H1 (cell line): ENCODE data around the gene INPP4A. TPM values are rescaled to one million over a fixed set of nuclear protein-coding genes. Genes with fewer than 3 reads are reported as not detected.

Source experiments
- CTCF ChIA-PET: fragments of 300-600 bp; sonication (Branson Sonifier 250); formaldehyde crosslinking; loops from one replicate; lab custom pipeline; 2021; ENCODE audit not compliant: partially characterized antibody; lab: Charles Lee
- POLR2A ChIA-PET: fragments of 300-600 bp; sonication (Branson Sonifier 250); formaldehyde crosslinking; loops from one replicate; lab custom pipeline; 2021; ENCODE audit warnings: inconsistent platforms; ENCODE audit not compliant: partially characterized antibody; lab: Charles Lee
- DNase-seq, 2 experiments: peaks; one replicate each; pipeline versions ENCODE4 v3.0.0 to v3.0.0-alpha.2; 2010 to 2022; ENCODE audit warnings: low spot score in 2 of 2, low read depth in 1 of 2, mixed read lengths in 1 of 2
- FAIRE-seq: peaks from 2 replicates; lab custom pipeline; 2011; peaks lifted over from hg19 to GRCh38; lab: Jason Lieb, UNC
- H2AFZ ChIP-seq: 2 replicates; pipeline ENCODE4 v1.8.1; 2012; ENCODE audit warnings: low read length, inconsistent platforms
- H2AK5ac ChIP-seq: 2 replicates; pipeline ENCODE4 v1.6.1; 2013; ENCODE audit warnings: low read depth, low read length
- H2BK120ac ChIP-seq: replicated peaks from 2 replicates; pipeline ENCODE3; 2013; ENCODE audit warnings: low read depth, low read length, inconsistent platforms
- H2BK12ac ChIP-seq: 2 replicates; pipeline ENCODE4 v1.6.1; 2013; ENCODE audit warnings: low read depth, low read length
- H2BK15ac ChIP-seq: 2 replicates; pipeline ENCODE4 v1.6.1; 2013; ENCODE audit warnings: low read length
- H2BK20ac ChIP-seq: 2 replicates; pipeline ENCODE4 v1.6.1; 2013; ENCODE audit warnings: low read length
- H2BK5ac ChIP-seq: 2 replicates; pipeline ENCODE4 v1.6.1; 2013; ENCODE audit warnings: low read depth, low read length
- H3K14ac ChIP-seq: 2 replicates; pipeline ENCODE4 v1.6.1; 2013; ENCODE audit warnings: inconsistent platforms; ENCODE audit not compliant: insufficient read length
- H3K18ac ChIP-seq: 2 replicates; pipeline ENCODE4 v1.6.1; 2013; ENCODE audit warnings: low read length; ENCODE audit errors: extremely low read depth
- H3K23ac ChIP-seq: 2 replicates; pipeline ENCODE4 v1.6.1; 2013; ENCODE audit warnings: inconsistent platforms; ENCODE audit not compliant: insufficient read length
- H3K23me2 ChIP-seq: 2 replicates; pipeline ENCODE4 v1.6.1; 2013; ENCODE audit warnings: low read depth, low read length
- H3K27ac ChIP-seq: 2 replicates; pipeline ENCODE4 v1.6.1; 2011; ENCODE audit warnings: low read depth, low read length, inconsistent platforms
- H3K27me3 ChIP-seq, 4 experiments: replicated peaks in 1 of 4; 1 replicate in 1 of 4; 2 replicates in 3 of 4; pipeline versions ENCODE4 v1.6.1 to v1.8.1; 2011 to 2013; ENCODE audit warnings: low read length in 3 of 4, mild to moderate bottlenecking in 3 of 4, inconsistent platforms in 2 of 4, mixed read lengths in 2 of 4, moderate library complexity in 1 of 4; ENCODE audit not compliant: control insufficient read depth in 3 of 4, insufficient read depth in 3 of 4; ENCODE audit errors: extremely low read depth in 1 of 4
- H3K36me3 ChIP-seq, 4 experiments: 2 replicates each; pipeline versions ENCODE4 v1.6.1 to v1.8.1; 2011 to 2013; ENCODE audit warnings: mild to moderate bottlenecking in 4 of 4, low read length in 3 of 4, moderate library complexity in 2 of 4, control low read depth in 1 of 4, inconsistent platforms in 1 of 4; ENCODE audit not compliant: insufficient read depth in 4 of 4, control insufficient read depth in 2 of 4
- H3K4ac ChIP-seq: replicated peaks from 2 replicates; pipeline ENCODE3; 2013; ENCODE audit warnings: low read length, low read depth, mixed read lengths, inconsistent platforms; ENCODE audit not compliant: insufficient read length
- H3K4me1 ChIP-seq, 4 experiments: replicated peaks in 1 of 4; 1 replicate in 1 of 4; 2 replicates in 3 of 4; pipeline versions ENCODE4 v1.6.1 to v1.8.1; 2011 to 2013; ENCODE audit warnings: low read length in 3 of 4, inconsistent platforms in 2 of 4, mixed read lengths in 1 of 4; ENCODE audit not compliant: insufficient read depth in 4 of 4, control insufficient read depth in 3 of 4
- H3K4me2 ChIP-seq, 2 experiments: 2 replicates each; pipeline versions ENCODE4 v1.6.1 to v1.8.1; 2011 to 2013; ENCODE audit warnings: low read depth in 2 of 2, low read length in 2 of 2, control low read depth in 1 of 2, inconsistent platforms in 1 of 2, mild to moderate bottlenecking in 1 of 2; ENCODE audit not compliant: insufficient read depth in 1 of 2
- H3K4me3 ChIP-seq, 4 experiments: fragments of 200-600, 300-600 bp in 1 of 4; sonication (generic), shearing (Covaris generic), sonication (Bioruptor Twin) in 1 of 4; 2 replicates each; pipeline versions ENCODE4 v1.5.1 to v1.8.1; 2011 to 2016; ENCODE audit warnings: low read length in 4 of 4, low read depth in 3 of 4, control low read depth in 2 of 4, inconsistent platforms in 2 of 4, mild to moderate bottlenecking in 2 of 4, mixed read lengths in 1 of 4, moderate library complexity in 1 of 4; ENCODE audit not compliant: insufficient read depth in 2 of 4; ENCODE audit errors: extremely low read depth in 1 of 4
- H3K56ac ChIP-seq: replicated peaks from 2 replicates; pipeline ENCODE3; 2013; ENCODE audit warnings: low read depth, mild to moderate bottlenecking, mixed read lengths, low read length, inconsistent platforms; ENCODE audit not compliant: insufficient read length
- H3K79me1 ChIP-seq: 2 replicates; pipeline ENCODE4 v1.6.1; 2013; ENCODE audit warnings: low read depth, low read length, control low read depth
- H3K79me2 ChIP-seq, 2 experiments: 2 replicates each; pipeline versions ENCODE4 v1.6.1 to v1.8.1; 2012 to 2013; ENCODE audit warnings: low read length in 2 of 2, mild to moderate bottlenecking in 2 of 2, inconsistent platforms in 1 of 2; ENCODE audit not compliant: insufficient read depth in 2 of 2, control insufficient read depth in 1 of 2
- H3K9ac ChIP-seq, 4 experiments: replicated peaks in 1 of 4; 1 replicate in 1 of 4; 2 replicates in 3 of 4; pipeline versions ENCODE4 v1.6.1 to v1.8.1; 2011 to 2013; ENCODE audit warnings: low read depth in 3 of 4, low read length in 3 of 4, control low read depth in 2 of 4, mild to moderate bottlenecking in 2 of 4, moderate library complexity in 2 of 4, inconsistent platforms in 1 of 4; ENCODE audit errors: extremely low read depth in 1 of 4
- H3K9me3 ChIP-seq, 2 experiments: 2 replicates each; pipeline versions ENCODE4 v1.6.1 to v1.8.1; 2012 to 2013; ENCODE audit warnings: mild to moderate bottlenecking in 2 of 2, moderate library complexity in 2 of 2, control low read depth in 1 of 2, inconsistent platforms in 1 of 2, low read depth in 1 of 2, low read length in 1 of 2, mixed read lengths in 1 of 2; ENCODE audit not compliant: insufficient read depth in 2 of 2
- H4K20me1 ChIP-seq, 2 experiments: replicated peaks in 1 of 2; 2 replicates each; pipeline versions ENCODE3 to v1.8.1; 2011 to 2013; ENCODE audit warnings: inconsistent platforms in 2 of 2, low read length in 2 of 2, mild to moderate bottlenecking in 1 of 2; ENCODE audit not compliant: insufficient read depth in 2 of 2, control insufficient read depth in 1 of 2
- H4K5ac ChIP-seq: 2 replicates; pipeline ENCODE4 v1.6.1; 2013; ENCODE audit warnings: low read length, low read depth, mixed read lengths, inconsistent platforms; ENCODE audit not compliant: insufficient read length
- H4K8ac ChIP-seq: 2 replicates; pipeline ENCODE4 v1.8.0; 2013; ENCODE audit warnings: mild to moderate bottlenecking, moderate library complexity, low read length, inconsistent platforms; ENCODE audit not compliant: insufficient read depth; ENCODE audit errors: extremely low read depth
- H4K91ac ChIP-seq: replicated peaks from 2 replicates; pipeline ENCODE3; 2013; ENCODE audit warnings: low read length, mixed read lengths, inconsistent platforms; ENCODE audit not compliant: insufficient read length
- FOSL1 ChIP-seq: IDR thresholded peaks from 2 replicates; pipeline ENCODE4 v1.6.1; 2011; ENCODE audit warnings: mild to moderate bottlenecking, low read depth, low read length, moderate library complexity; ENCODE audit not compliant: insufficient read depth
- JUN ChIP-seq: IDR thresholded peaks from 2 replicates; pipeline ENCODE4 v1.6.1; 2011; ENCODE audit warnings: low read depth, mild to moderate bottlenecking, improper control_type of control experiment, low read length
- KDM5A ChIP-seq: fragments of 200-600 bp; IDR thresholded peaks from 2 replicates; pipeline ENCODE4 v1.7.1; 2012; ENCODE audit warnings: mild to moderate bottlenecking, low read length, inconsistent platforms, mixed read lengths
- POU5F1 ChIP-seq: IDR thresholded peaks from 2 replicates; pipeline ENCODE4 v1.6.1; 2011; ENCODE audit warnings: low read depth, mild to moderate bottlenecking, low read length, moderate library complexity
- SIN3A ChIP-seq, 2 experiments: IDR thresholded peaks in 1 of 2; conservative IDR thresholded peaks in 1 of 2; 2 replicates each; pipeline ENCODE4 v1.6.1; 2011 to 2012; ENCODE audit warnings: low read length in 2 of 2, improper control_type of control experiment in 1 of 2, low read depth in 1 of 2, mild to moderate bottlenecking in 1 of 2
- SUZ12 ChIP-seq: fragments of 200-600 bp; sonication (generic); IDR thresholded peaks from 2 replicates; pipeline ENCODE4 v1.6.1; 2012; ENCODE audit warnings: mild to moderate bottlenecking, inconsistent platforms, low read length, moderate library complexity, mixed read lengths
- YY1 ChIP-seq: IDR thresholded peaks from 2 replicates; pipeline ENCODE4 v1.6.1; 2011; ENCODE audit warnings: low read depth, mild to moderate bottlenecking, low read length
- WGBS, 2 experiments: shearing (Covaris generic) in 1 of 2; methylation state at CpG; one replicate each; pipeline versions ENCODE4 v1.1.6 to v1.1.7; 2013 to 2015; ENCODE audit warnings: low lambda C conversion rate in 2 of 2, mixed read lengths in 2 of 2, inconsistent platforms in 1 of 2, low coverage in 1 of 2, missing lambda C conversion rate in 1 of 2; ENCODE audit not compliant: insufficient replicate concordance in 2 of 2, insufficient coverage in 1 of 2, insufficient read length in 1 of 2; ENCODE audit errors: extremely low coverage in 1 of 2, missing lambda C conversion rate in 1 of 2; 5-methylcytosine and 5-hydroxymethylcytosine counted together
- polyA plus RNA-seq, 7 experiments: library from polyadenylated mRNA; depleted of rRNA in 3 of 7; stranded (reverse) in 5 of 7; unstranded in 2 of 7; fragments of >200 nt in 5 of 7; fragments of 200-250 nt in 2 of 7; gene quantifications; 1 replicate in 5 of 7; 2 replicates in 1 of 7; 4 replicates in 1 of 7; pipeline versions ENCODE4 v1.2.1 to v1.2.3, GENCODE V29; 2011 to 2013; ENCODE audit warnings: missing spikeins in 2 of 7, mixed read lengths in 2 of 7
- total RNA-seq: library from RNA; stranded (reverse); fragmentation: NEBNext Ultra II Directional; extraction: Animal tissue kit (Norgen Biotek cat#: 25700); gene quantifications from 2 replicates; pipeline ENCODE4 v1.2.1, GENCODE V29; 2021
- TF ChIP-seq, protein P1 (sequence below): IDR thresholded peaks from 2 replicates; pipeline ENCODE4 v1.6.1; 2012; ENCODE audit warnings: inconsistent platforms

INPP4A gene
- total and polyA plus RNA-seq, 2 of the 8 experiments (the other 6 are each of a cell fraction or from before 2014, with no cell fraction given) = 25.6 to 34.3 TPM

DNA sequence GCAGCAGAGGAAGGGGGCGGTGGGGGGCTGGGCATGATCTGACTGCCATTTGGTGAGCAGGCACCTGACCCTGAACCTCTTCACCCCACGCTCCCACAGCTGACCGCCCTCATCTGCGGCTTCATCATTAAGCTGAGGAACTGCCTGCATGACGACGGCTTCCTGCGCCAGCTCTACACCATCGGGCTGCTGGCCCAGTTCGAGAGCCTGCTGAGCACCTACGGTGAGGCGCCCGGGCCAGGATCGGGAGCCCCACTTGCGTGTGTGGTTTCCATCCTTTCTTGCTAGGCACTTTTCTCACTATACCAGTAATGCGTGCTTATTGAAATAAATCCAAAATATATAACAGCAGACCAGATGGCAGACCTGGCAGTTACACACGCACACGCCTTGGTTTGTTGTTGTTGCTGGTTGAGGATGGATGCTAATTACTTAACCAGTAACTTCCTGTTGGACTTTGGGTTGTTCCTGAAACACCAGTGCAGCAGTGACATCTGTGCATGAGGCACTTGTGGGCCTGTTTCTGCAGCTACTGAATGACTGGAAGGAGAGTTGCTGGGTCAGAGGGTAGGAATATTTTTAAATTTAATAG, 120.0 kb downstream of the INPP4A start:
- TF ChIP-seq SUZ12 = no peak
- no peak for TF ChIP-seq FOSL1
- no peak for TF ChIP-seq KDM5A
- TF ChIP-seq SIN3A (conservative IDR thresholded peaks at IDR 0.05 in 1 of 2, IDR thresholded peaks at IDR 0.05 in 1 of 2; ENCODE audit: low read depth in 1 of 2, low read length in 2 of 2) = no peak
- TF ChIP-seq POU5F1 = no peak
- no peak for TF ChIP-seq JUN
- TF ChIP-seq YY1 = no peak
- TF ChIP-seq, protein P1, sequence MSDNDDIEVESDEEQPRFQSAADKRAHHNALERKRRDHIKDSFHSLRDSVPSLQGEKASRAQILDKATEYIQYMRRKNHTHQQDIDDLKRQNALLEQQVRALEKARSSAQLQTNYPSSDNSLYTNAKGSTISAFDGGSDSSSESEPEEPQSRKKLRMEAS = no peak
- Histone ChIP-seq H2BK12ac (no peak overlapping the region), H3K23ac (no peak overlapping the region), H2BK5ac (no peak overlapping the region), H3K4me3 (no peak overlapping the region), H2BK20ac (no peak overlapping the region), H4K5ac (no peak overlapping the region), H3K14ac (no peak overlapping the region), H3K36me3 (peaks cover 7 to 39% (median 27%) of the 10 kb centered on the region in 4 experiments; a peak in 7 of 8 replicates), H3K18ac (no peak overlapping the region), H3K4me1 (no peaks in the 10 kb centered on the region), H4K8ac (no peak overlapping the region), H3K23me2 (no peaks in the 10 kb centered on the region), H2AK5ac (no peak overlapping the region), H4K20me1 (peaks cover 0 to 3% of the 10 kb centered on the region in 2 experiments), H3K79me2 (no peaks in the 10 kb centered on the region), H2BK15ac (no peak overlapping the region), H2BK120ac (no peak overlapping the region), H3K27ac (no peak overlapping the region), H3K4me2 (no peak overlapping the region), H4K91ac (no peak overlapping the region), H3K4ac (no peak overlapping the region), H3K79me1 (no peaks in the 10 kb centered on the region), H3K9me3 (no peaks in the 10 kb centered on the region), H3K27me3 (no peaks in the 10 kb centered on the region), H3K9ac (no peak overlapping the region), H3K56ac (no peak overlapping the region), H2AFZ (no peak overlapping the region)
- 94% methylated on average over 17 of the region's 17 CpGs; no CpG with 5 or more reads in 1 of the 2 experiments for WGBS, 2 experiments
- POLR2A ChIA-PET = no interaction called here
- CTCF ChIA-PET = no interaction called here
- no peak for DNase-seq
- no peak for FAIRE-seq
